Stimulated activated CD8-positive, alpha-beta memory T cell treated with anti-CD3 and anti-CD28 coated beads, Interleukin-2, amount 100 ng/mL, for 1 hour (primary cell): ENCODE results near the gene ADH1A.
"Not testable (repeated sequence)": the region's sequence is repeated elsewhere in the genome, so short reads cannot be mapped to it uniquely, and the experiment has no call there.

Experiments
- DNase-seq, 2 donors: peaks; one replicate each; pipeline ENCODE4 v3.0.0-alpha.2; 2020; ENCODE audit warnings: low read depth in 2 of 2

ADH1A gene

DNA sequence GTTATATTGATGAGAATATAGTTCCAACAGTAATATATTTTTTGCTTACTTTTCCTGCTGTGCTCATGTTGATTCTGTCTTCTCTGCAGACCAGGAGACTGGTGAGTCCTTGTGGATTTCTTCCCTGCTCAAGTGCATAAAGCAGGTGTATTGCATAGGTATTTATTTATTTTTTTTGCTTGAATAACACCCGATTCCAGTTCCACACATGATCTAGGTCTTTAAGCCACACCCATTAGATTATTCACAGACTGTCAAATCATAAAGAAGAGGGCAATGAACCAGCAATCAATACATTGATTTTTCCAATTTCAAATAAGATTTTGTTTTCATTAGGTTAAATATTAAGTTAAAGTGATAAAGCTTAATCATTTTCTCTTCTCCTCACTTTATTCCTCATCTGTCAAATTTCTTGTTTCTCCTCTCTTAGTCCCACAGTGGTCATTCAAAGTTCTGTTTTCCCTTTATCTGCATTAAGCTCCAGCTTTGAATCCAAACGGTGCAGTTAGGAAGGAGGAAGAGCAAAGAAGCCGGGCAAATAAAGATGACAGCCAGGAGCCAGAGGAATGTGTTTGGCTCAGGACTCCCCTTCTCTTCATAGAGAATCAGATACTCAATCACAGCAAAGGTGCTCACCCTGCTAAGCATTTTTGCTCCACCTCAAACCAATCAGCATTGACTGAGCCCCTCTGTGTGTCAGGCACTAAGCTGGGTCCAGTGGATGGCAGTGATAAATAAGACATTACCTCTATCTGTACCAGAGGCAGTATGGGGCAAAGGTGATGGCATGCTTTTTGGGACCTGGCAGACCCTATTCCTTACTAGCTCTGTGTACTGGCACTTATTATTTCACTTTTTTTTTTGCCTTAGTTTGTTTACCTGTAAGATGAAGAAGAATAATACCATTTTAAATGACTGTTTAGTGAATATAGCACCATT, at the start of gene ADH1A:
Gene ADH1A, minus strand, starts transcription at position 138 of the 939 bp plus-strand sequence. Its CDS starts 71 bp downstream, at position 67.
- no peak for DNase-seq

DNA sequence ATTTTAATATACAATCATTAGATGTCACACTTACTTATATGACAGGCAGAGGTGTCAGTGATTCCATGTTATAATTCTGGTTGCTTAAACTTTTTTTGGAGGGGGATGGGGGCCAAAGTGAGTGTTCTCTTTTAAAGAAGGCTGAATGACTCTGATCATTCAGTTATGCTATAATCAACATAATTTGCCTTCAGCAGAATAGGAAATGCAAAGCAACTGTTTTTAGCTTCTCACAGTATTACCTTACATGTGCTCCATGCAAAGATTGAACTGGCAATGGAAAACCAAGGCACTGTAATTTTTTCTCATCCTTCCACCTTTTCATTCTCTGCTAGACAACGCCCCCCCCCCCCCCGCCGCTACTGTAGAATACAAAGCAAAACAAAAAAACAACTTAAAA, 48.4 kb upstream of the ADH1A start:
- no peak for DNase-seq

DNA sequence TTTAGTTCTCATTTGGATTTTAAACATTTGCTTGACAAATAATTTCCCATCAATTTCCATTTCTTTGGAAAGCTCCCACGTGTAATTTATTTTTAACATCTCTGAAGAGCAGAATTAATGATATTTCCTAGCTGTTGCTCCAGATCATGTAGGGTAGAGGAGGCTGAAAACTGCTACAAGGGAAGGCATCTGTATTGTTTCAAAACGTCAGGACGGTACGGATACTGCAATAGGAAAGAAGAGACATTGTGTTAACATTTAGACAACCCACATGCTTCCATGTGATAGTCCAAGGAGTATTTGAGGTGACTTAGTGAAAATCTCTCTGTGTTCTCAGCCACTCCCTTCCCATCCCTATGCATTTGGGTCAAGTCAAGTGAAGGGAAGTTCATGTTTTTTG, 45.8 kb upstream of the ADH1A start:
- no peak for DNase-seq

DNA sequence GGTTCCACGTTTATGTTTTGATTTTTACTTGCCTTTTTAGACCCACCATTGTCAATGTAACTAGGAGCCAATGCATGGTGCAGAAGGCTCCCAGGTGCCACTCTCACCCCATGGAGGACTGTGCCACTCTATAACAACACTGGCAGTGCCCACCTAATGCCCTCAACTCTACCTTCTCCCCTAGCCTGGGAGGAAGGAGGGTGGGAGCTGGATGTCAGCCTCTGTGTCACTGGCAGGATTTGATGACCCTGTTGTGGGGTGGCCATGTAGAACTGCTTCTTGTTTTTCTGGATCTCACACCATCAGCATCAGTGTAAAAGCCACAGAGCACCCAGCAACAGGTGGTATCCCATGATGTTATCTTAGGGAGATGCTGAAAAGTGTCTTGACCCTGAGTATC, 44.1 kb upstream of the ADH1A start:
- no peak for DNase-seq

DNA sequence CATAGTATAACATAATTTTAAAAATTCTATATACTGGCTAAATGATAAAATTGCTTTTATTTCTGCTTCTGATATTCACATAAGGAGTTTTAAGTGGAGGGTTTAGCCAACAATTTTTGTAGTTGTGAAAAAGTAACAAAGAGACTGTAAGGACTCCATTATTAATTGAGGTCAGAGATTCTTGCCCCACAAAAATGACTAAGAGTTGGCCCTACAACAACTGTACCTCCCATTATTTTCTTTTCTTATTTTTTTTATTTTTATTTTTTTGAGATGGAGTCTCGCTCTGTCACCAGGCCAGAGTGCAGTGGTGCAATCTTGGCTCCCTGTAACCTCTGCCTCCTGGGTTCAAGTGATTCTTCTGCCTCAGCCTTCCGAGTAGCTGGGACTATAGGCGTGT, 39.9 kb upstream of the ADH1A start:
- DNase-seq, result no peak

DNA sequence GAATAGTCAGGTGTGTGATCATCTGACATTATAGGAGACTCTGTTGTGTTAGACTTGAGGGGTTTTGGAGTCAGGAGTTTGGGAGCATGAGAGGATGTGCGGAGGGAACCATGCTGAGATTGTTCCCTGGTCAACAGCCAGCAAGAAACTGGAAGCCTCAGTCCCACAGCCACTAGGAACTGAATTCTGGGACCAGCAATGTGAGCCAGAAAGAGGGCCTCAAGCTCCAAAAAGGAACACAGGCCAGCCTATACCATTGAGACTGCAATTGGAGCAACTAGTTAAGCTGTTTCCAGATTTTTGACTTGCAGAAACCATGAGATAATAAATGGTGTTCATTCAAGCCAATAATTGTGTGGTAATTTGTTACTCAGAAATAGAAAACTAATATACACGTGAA, 39.1 kb upstream of the ADH1A start:
- DNase-seq, result no peak

DNA sequence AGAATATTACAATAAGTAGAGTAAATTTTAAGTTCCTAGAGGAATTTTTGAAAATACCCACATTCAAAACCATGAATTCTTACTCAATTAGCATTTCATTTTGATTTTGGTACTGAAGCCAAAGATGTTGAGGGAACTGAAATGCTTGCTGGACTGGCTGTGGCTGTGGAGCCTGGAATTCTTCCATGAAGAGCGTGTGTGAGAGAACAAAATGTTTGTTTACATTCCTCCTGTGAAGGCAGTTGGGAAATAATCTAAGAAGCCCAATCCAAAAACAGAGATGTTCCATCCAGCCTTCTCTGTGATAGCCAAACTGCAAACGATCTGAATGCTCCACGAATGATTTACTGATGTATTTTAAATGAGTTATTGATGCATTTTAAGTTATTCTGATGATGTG, 34.2 kb upstream of the ADH1A start:
- no peak for DNase-seq

DNA sequence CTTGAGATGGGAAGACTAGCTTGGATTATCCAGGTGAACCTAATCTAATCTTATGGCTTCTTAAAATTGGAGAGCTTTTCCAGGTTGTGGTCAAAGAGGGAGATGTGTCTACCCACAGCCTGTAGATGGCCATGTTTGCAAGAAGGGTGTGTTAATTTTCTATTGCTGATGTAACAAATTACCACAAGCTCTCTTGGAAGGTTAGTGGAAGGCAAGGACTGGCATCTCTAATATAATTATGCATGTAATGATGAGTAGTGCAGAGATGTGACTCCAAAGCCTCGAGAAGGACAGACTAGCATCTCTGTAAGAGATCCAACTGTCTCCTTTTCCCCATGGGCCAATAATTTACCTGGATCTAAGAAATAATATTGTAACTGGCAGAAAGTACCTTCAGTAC, 33.6 kb upstream of the ADH1A start:
- no peak for DNase-seq

DNA sequence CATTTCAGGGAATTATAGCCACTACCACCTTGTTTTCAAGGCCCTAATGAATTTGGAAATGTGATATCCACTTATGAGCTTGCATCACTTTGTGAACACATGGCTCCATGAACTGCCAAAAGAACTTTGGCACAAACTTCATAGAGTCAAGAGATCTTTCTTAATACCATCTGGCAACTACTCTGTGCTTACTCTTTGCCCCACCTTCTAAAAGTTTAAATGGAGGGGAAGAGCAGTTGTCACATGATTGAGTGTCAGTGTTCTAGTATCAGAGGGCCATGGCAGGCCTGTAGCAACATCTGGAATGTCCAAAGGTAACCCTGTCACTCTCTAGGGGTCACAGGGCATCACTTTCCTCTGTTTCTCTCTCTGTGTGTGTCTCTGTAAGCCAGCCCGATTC, 33.0 kb upstream of the ADH1A start:
- no peak for DNase-seq

DNA sequence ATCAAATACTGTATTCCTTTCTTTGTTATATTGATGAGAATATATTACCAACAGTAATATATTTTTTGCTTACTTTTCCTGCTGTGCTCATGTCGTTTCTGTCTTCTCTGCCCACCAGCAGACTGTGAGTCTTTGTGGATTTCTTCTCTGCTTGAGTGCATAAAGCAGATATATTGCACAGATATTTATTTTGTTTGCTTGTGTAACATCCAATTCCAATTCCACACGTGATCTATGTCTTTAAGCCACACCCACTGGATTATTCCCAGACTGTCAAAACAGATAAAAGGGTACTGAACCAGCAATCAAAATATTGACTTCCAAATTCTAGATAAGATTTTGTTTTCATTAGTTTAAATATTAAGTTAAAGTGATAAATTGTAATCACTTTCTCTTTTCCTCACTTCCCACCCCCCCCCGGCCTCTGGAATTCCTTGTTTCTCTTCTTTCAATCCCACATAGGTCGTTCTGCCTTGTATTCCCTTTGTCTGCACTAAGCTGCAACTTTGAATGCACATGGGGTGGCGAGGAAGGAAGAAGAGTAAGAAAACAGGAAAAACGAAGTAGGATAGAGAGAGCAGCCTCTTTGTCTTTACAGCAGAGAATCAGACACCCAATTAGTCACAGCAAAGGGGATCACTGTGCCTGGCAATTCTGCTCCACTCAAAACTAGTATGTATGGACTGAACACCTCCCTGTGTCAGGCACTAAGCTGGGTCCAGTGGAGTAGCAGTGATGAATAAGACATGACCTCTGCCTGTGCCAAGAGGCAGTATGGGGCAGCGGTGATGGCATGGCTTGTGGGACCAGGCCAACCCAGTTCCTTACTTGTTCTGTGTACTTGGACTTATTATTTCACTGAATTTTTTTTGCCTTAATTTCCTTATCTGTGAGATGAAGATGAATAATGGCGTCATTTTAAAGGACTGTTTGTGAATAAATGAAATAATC, 30.7 kb upstream of the ADH1A start, which contains the start of gene ADH1B:
Gene ADH1B, minus strand, starts transcription at position 161 of the 951 bp plus-strand sequence. Its CDS starts 70 bp downstream, at position 91.
- no peak for DNase-seq

DNA sequence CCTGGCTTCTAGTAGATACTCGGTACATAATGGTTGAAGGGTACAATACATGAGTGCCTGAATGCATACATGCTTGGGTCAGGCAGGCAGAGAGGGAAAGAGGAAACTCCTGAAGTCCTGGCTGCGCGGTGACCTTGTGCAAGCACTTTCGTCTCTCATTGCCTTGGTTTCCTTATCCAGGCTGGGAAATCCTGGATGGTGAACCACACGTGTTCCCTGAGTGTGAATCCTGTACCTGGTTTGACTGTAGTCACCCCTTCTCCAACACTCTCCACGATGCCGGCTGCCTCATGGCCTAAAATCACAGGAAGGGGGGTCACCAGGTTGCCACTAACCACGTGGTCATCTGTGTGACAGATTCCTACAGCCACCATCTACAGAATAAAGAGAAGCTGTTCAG, 27.0 kb upstream of the ADH1A start:
- not testable (repeated sequence) for DNase-seq

DNA sequence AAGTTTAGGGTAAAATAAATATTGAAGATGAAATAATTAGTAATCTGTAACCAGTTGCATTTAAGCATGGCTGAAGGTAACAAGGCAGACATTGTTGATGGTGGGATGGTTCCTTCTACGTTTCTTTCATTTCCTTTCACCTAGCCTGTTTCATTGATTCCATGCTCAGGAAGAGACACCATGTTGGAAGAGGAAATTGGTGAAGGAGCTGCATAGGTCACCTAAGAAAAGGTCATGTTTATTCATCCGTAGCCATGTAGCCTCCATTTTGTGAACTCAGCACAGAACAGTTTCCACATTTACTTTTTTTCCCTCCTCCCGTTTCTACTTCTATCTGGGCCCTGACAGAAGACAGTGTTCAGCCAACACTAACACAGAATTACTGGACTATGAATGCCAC, 26.6 kb upstream of the ADH1A start:
- DNase-seq, result no peak

DNA sequence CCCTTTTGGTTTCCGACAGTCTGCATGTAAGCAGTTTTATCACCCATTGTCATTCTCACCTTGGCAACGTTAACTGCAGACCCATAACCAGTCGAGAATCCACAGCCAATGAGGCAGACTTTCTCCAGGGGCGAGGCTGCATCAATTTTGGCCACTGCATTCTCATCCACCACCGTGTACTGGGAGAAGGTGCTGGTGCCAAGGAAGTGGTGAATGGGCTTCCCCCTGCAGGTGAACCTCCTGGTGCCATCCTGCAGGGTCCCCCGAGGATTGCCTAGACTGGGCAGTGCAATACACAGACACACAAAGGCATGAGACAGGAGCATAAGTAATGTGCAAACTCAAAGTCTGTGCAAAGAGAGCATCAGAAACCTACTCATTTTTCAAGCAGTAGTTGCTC, 25.1 kb upstream of the ADH1A start:
- DNase-seq, result no peak

DNA sequence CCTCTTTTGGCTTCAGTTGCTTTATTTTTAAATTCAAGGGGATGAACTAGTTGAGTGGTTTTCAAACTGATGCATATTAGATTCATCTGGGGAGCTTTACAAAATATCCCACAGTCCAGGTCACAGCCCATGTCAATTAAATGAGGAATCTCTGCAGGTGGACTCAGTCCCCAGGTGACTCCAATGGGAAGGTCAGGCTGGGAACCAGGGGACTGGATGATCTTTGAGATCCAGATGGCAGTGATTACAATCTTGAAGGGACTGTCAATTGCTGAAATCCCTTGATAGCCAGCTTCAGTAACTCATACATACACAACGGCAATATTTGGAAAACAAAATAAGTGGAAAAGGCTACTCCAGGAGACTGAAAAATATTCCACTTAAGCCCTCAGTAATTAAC, 23.4 kb upstream of the ADH1A start:
- no peak for DNase-seq

DNA sequence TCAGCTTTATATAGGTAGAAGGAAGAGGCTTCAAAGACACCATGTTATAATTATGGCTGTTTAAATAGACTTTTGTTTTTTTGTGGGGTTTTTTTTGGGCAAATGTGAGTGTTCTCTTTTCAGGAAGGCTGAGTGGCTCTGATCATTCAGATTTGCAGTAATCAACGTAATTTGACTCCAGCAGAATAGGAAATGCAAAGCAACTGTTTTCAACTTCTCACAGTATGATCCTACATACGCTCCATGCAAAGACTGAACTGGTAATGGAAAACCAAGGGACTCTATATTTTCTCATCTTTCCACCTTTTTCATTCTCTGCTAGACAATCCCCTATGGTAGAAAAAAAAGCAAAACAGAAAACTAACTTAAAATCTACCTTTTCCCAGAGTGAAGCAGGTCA, 19.6 kb upstream of the ADH1A start:
- no peak for DNase-seq

DNA sequence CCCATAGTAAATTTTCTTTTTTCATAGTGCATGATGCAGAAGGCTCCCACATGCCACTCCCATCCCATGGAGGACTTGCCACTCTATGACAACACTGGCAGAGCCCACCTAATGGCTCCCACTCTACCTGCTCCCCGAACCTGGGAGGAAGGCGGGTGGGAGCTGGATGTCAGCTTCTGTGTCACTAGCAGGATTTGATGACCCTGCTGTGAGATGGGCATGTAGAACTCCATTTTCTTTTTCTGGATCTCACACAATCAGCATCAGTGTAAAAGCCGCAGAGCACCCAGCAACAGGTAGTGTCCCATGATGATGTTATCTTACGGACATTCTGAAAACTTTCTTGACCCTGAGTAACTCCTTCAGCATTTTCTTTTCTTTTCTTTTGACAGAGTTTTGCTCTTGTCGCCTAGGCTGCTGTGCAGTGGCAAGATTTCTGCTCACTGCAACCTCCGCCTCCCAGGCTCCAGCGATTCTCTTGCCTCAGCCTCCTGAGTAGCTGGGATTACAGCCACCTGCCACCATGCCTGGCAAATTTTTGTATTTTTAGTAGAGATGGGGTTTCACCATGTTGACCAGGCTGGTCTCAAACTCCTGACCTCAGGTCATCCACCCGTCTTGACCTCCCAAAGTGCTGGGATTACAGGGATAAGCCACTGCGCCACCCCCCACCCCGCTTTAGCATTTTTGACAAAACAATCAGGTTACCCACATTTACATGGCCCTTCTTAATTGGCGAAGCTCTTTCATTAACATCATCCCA, 15.0 kb upstream of the ADH1A start:
- no peak for DNase-seq

DNA sequence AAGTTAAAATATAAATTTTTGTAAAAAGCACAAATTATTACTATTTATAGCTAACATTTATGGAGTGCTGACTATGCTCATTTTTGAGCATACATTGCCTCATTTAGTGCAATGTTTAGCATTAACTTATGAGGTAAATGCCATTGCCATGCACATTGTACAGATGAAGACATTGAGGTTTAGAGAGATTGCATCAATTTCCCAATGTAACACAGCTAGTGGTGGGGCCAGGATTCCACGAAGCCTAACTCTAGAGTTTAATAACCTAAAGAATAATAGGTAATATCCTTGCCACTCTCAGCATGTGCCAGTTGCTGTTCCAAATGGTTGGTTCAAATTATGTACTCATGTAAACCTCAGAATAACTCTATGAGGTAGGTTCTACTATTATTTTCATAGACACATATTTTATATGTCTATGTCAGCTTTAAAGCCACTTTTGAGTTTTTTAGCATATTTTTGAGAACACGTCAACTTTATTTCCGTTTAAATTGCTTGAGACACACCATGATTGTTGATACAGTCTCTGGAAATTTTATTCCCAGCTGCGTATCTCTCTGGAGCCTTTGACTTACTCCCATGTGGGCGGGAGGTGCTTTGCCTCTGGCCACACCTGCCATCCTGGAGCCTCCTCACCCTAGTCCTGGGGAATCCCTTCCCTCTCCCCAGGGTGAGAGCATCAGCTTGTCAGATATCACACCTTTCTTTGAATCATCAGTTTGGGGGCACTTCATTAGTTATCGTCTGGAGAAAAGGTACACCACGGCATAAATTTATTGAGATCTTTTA, 10.8 kb upstream of the ADH1A start:
- DNase-seq, result no peak

DNA sequence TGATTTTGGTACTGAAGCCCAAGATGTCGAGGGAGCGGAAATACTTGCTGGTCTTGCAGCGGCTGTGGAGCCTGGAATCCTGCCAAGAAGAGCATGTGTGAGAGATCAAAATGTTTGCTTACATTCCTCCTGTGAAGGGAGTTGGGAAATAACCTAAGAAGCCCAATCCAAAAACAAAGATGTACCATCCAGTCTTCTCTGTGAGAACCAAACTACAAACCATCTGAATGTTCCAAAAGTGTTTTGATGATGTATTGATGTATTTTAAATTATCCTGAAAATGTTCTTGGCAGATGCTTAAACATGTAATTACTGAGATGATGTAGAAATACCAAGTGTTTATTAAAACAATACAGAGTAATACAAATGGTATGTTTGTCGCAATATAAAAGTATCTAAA, 10.1 kb upstream of the ADH1A start:
- no peak for DNase-seq

DNA sequence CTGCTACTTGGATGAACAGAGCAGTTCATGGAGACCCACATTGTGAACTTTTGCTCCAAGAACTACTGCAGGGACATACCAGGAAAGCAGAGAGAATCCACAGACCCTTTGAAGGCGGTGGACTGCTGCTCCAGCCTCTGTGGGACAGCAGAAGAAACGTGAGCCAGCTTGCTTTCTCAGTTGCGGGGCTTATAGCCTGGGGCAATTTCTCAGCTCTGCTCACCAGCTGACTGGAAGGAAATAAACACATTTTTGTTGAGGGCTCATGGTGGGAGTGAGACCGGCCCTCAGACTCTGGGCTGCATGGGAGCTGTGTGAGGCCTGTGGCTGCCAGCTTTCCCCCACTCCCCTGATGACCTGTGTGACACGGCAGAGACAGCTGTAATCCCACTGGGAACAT, 2.6 kb upstream of the ADH1A start:
- no peak for DNase-seq

DNA sequence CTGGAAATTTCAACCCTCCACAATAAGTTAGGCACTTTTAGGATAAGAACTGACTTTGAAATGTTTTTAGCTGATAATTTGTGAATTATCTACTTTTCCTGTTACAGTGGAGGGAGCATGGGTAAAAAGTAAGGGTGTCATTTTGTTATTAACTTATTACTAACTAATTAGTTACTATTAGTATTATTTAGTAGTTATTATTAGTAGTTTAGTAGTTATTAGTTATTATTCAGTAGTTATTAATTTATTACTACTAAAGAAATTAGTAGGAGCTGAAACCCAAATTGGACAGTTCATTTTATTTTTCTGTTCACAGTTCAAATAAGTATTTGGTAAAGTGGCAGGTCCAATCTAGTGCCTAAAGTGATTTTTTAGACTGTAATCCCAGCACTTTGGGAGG, 5.4 kb downstream of the ADH1A start:
- no peak for DNase-seq

DNA sequence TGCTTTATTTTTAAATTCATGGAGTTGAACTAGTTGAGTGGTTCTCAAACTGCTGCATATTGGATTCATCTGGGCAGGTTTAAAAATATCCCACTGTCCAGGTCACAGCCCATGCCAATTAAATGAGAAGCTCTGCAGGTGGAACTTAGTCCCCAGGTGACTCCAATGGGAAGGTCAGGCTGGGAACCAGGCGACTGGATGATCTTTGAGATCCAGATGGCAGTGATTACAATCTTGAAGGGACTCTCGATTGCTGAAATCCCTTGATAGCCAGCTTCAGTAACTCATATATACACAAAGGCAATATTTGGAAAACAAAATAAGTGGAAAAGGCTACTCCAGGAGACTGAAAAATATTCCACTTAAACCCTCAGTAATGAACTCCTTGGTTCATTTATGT, 8.1 kb downstream of the ADH1A start:
- no peak for DNase-seq
